HEK293 (cell line): Measurements from ENCODE around the gene PDYN.

Source experiments
- CTCF ChIA-PET: fragments of 350-600 bp; formaldehyde crosslinking; extraction: SDS; loops from one replicate; lab custom pipeline; 2021; ENCODE audit warnings: antibody characterized with exemption; lab: Yijun Ruan, JAX
- POLR2A ChIA-PET: fragments of 300-600 bp; formaldehyde crosslinking; extraction: SDS; loops from one replicate; lab custom pipeline; 2020; ENCODE audit warnings: antibody characterized with exemption, inconsistent platforms; lab: Yijun Ruan, JAX
- H3K27ac ChIP-seq: fragments of 200-500 bp; sonication (Bioruptor generic); 2 replicates; pipeline ENCODE4 v1.5.1; 2014; ENCODE audit warnings: low read depth, low read length, control low read depth, inconsistent platforms; ENCODE audit errors: extremely low read depth
- H3K36me3 ChIP-seq, 2 experiments: fragments of 200-500 bp in 1 of 2; sonication (Bioruptor generic) in 1 of 2; 1 replicate in 1 of 2; 2 replicates in 1 of 2; pipeline ENCODE4 v1.5.1; 2014 to 2017; ENCODE audit warnings: inconsistent platforms in 2 of 2, low read length in 2 of 2; ENCODE audit not compliant: control insufficient read depth in 2 of 2, insufficient read depth in 1 of 2
- H3K4me1 ChIP-seq: fragments of 200-500 bp; sonication (Bioruptor generic); 2 replicates; pipeline ENCODE4 v1.5.1; 2014; ENCODE audit warnings: mild to moderate bottlenecking, low read length, inconsistent platforms; ENCODE audit not compliant: control insufficient read depth, insufficient read depth
- H3K4me3 ChIP-seq: 2 replicates; pipeline ENCODE4 v1.5.1; 2011; ENCODE audit warnings: low read depth, mild to moderate bottlenecking, control low read depth, low read length, moderate library complexity
- H3K9me3 ChIP-seq: fragments of 200-500 bp; sonication (Bioruptor generic); 2 replicates; pipeline ENCODE4 v1.5.1; 2014; ENCODE audit warnings: low read depth, low read length, inconsistent platforms; ENCODE audit not compliant: control insufficient read depth, insufficient read depth
- BCL6B ChIP-seq: fragments of 450-650 bp; formaldehyde crosslinking; IDR thresholded peaks from 2 replicates; pipeline ENCODE4 v1.5.1; 2017; ENCODE audit warnings: missing biosample characterization, missing genetic modification characterization
- TSHZ1 ChIP-seq: fragments of 450-650 bp; formaldehyde crosslinking; IDR thresholded peaks from 2 replicates; pipeline ENCODE4 v1.5.1; 2016; ENCODE audit warnings: missing biosample characterization, missing genetic modification characterization, borderline replicate concordance
- ZNF16 ChIP-seq: fragments of 450-650 bp; formaldehyde crosslinking; IDR thresholded peaks from 2 replicates; pipeline ENCODE4 v1.5.1; 2016; ENCODE audit warnings: low read depth, missing biosample characterization, missing genetic modification characterization
- ZNF24 ChIP-seq: fragments of 450-650 bp; formaldehyde crosslinking; IDR thresholded peaks from 2 replicates; pipeline ENCODE4 v1.5.1; 2016; ENCODE audit warnings: missing biosample characterization, missing genetic modification characterization
- ZNF302 ChIP-seq: fragments of 450-650 bp; formaldehyde crosslinking; IDR thresholded peaks from 2 replicates; pipeline ENCODE4 v1.5.1; 2016; ENCODE audit warnings: missing biosample characterization, missing genetic modification characterization, low read depth
- ZNF391 ChIP-seq: fragments of 450-650 bp; formaldehyde crosslinking; IDR thresholded peaks from 2 replicates; pipeline ENCODE4 v1.5.1; 2016; ENCODE audit warnings: low read depth, missing biosample characterization, missing genetic modification characterization, borderline replicate concordance
- ZNF561 ChIP-seq: fragments of 450-650 bp; IDR thresholded peaks from 2 replicates; pipeline ENCODE4 v1.5.1; 2018; ENCODE audit warnings: missing biosample characterization, missing genetic modification characterization, borderline replicate concordance
- ZNF585B ChIP-seq: fragments of 450-650 bp; formaldehyde crosslinking; IDR thresholded peaks from 2 replicates; pipeline ENCODE4 v1.5.1; 2016; ENCODE audit warnings: missing biosample characterization, missing genetic modification characterization
- ZNF623 ChIP-seq: fragments of 450-650 bp; formaldehyde crosslinking; IDR thresholded peaks from 2 replicates; pipeline ENCODE4 v1.5.1; 2016; ENCODE audit warnings: missing biosample characterization, missing genetic modification characterization
- ZNF664 ChIP-seq: fragments of 450-650 bp; formaldehyde crosslinking; IDR thresholded peaks from 2 replicates; pipeline ENCODE4 v1.5.1; 2016; ENCODE audit warnings: missing biosample characterization, missing genetic modification characterization
- ZNF670 ChIP-seq: fragments of 450-650 bp; formaldehyde crosslinking; IDR thresholded peaks from 2 replicates; pipeline ENCODE4 v1.5.1; 2016; ENCODE audit warnings: missing biosample characterization, missing genetic modification characterization, low read depth
- ZNF707 ChIP-seq: fragments of 450-650 bp; formaldehyde crosslinking; IDR thresholded peaks from 2 replicates; pipeline ENCODE4 v1.5.1; 2016; ENCODE audit warnings: missing biosample characterization, missing genetic modification characterization
- ZNF776 ChIP-seq: fragments of 450-650 bp; formaldehyde crosslinking; IDR thresholded peaks from 2 replicates; pipeline ENCODE4 v1.5.0; 2017; ENCODE audit warnings: missing biosample characterization, missing genetic modification characterization, borderline replicate concordance
- ZSCAN16 ChIP-seq: fragments of 450-650 bp; formaldehyde crosslinking; IDR thresholded peaks from 2 replicates; pipeline ENCODE4 v1.5.1; 2016; ENCODE audit warnings: missing biosample characterization, missing genetic modification characterization

The PDYN gene

GRCh38 chr20:1932971-1933370 is 60.9 kb downstream of the PDYN start:
- CTCF ChIA-PET: no interaction called here

GRCh38 chr20:1931830-1932229 is 62.0 kb downstream of the PDYN start:
- ChIA-PET POLR2A (no interaction called here), CTCF (interaction anchor here (0.8 kb wide), 1 partner anchor 154 kb away, joined by 4 read pairs; no protein-coding TSS in a partner anchor)
- H3K27ac ChIP-seq: no peak overlapping the region
- H3K4me1 ChIP-seq: no peaks in the 10 kb centered on the region
- H3K9me3 ChIP-seq: no peaks in the 10 kb centered on the region
- no peak overlapping the region for H3K4me3 ChIP-seq
- no peaks in the 10 kb centered on the region for H3K36me3 ChIP-seq
- TF ChIP-seq ZNF561: no peak
- no peak for TF ChIP-seq ZNF24 (tag by site-specific recombination)
- TF ChIP-seq ZNF585B (tag by site-specific recombination): no peak
- no peak for TF ChIP-seq ZNF391 (tag by site-specific recombination)
- TF ChIP-seq TSHZ1 (tag by site-specific recombination): no peak
- no peak for TF ChIP-seq ZNF776 (tag by site-specific recombination)
- no peak for TF ChIP-seq ZSCAN16 (tag by site-specific recombination)
- no peak for TF ChIP-seq BCL6B (tag by site-specific recombination)
- no peak for TF ChIP-seq ZNF707 (tag by site-specific recombination)
- no peak for TF ChIP-seq ZNF16 (tag by site-specific recombination)

More at GRCh38 chr20:1932971-1933370, 60.9 kb downstream of the PDYN start:
- POLR2A ChIA-PET: no interaction called here
- no peak overlapping the region for H3K27ac ChIP-seq
- H3K4me3 ChIP-seq: no peak overlapping the region
- no peaks in the 10 kb centered on the region for H3K9me3 ChIP-seq
- TF ChIP-seq ZNF302 (no peak), ZNF670 (tag by site-specific recombination) (no peak), ZNF623 (tag by site-specific recombination) (peak; percentile 85)
- H3K4me1 ChIP-seq: no peaks in the 10 kb centered on the region
- H3K36me3 ChIP-seq: peaks cover 0 to 5% of the 10 kb centered on the region in 2 experiments; a peak in 1 of 3 replicates

GRCh38 chr20:1930165-1930564 is 63.7 kb downstream of the PDYN start:
- no peaks in the 10 kb centered on the region for H3K4me1 ChIP-seq
- no peak overlapping the region for H3K27ac ChIP-seq
- no peak overlapping the region for H3K4me3 ChIP-seq
- 0 out of 2 replicates have a peak, but pooled peaks have one; percentile 24 for TF ChIP-seq ZNF664 (tag by site-specific recombination)
- TF ChIP-seq BCL6B (tag by site-specific recombination): no peak
- POLR2A ChIA-PET: no interaction called here
- peaks cover 0 to 3% of the 10 kb centered on the region in 2 experiments; a peak in 1 of 3 replicates for H3K36me3 ChIP-seq
- no peaks in the 10 kb centered on the region for H3K9me3 ChIP-seq
- CTCF ChIA-PET: no interaction called here
